ENCODE data around the gene IFNK. TPM values are rescaled to one million over a fixed set of nuclear protein-coding genes. Genes with fewer than 3 reads are reported as not detected.

Gene IFNK, protein sequence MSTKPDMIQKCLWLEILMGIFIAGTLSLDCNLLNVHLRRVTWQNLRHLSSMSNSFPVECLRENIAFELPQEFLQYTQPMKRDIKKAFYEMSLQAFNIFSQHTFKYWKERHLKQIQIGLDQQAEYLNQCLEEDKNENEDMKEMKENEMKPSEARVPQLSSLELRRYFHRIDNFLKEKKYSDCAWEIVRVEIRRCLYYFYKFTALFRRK
- not detected for polyA plus RNA-seq

DNA sequence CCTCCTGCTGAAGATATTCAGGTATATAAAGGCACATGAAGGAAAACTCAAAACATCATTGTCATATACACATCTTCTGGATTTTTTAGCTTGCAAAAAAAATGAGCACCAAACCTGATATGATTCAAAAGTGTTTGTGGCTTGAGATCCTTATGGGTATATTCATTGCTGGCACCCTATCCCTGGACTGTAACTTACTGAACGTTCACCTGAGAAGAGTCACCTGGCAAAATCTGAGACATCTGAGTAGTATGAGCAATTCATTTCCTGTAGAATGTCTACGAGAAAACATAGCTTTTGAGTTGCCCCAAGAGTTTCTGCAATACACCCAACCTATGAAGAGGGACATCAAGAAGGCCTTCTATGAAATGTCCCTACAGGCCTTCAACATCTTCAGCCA is at the start of gene IFNK:
Gene IFNK (plus strand): TSS at position 55 of the 400 bp plus-strand sequence. CDS start 47 bp downstream, at position 102.
- H3K36me3 Mint-ChIP-seq = no peaks in the 10 kb centered on the region
- H3K27me3 Mint-ChIP-seq = no peaks in the 10 kb centered on the region
- peak within 1 kb of the TSS in 2 of 4 donors; percentile 24 to 63 for H3K4me3 Mint-ChIP-seq
- peak within 1 kb of the TSS in 1 of 3 donors; percentile 14 for H3K27ac Mint-ChIP-seq
- no peaks in the 10 kb centered on the region for H3K9me3 Mint-ChIP-seq
- peaks cover 23 to 49% (median 28%) of the 10 kb centered on the region in 3 donors for H3K4me1 Mint-ChIP-seq

DNA sequence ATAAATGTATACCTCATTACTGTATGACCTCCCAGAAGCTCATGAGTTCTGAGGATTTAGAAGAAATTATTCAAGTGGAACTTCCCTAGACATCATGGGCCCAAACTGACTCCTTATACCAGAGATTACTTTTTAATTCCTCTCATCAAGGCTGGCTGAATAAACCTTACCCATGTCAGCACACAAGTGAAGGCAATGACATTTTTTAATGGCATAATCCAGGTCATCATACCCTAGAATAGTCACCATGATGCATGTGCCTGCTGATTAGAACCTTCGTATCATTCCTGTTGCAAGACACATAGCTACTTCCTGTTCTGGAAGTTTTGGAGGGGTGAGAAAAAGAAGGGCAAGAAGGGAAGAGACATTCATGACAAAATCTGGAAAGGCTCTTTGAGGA is 49.8 kb upstream of the IFNK start:
- Mint-ChIP-seq H3K27ac (no peak overlapping the region), H3K4me1 (peaks cover 14 to 41% (median 33%) of the 10 kb centered on the region in 3 donors), H3K4me3 (no peak overlapping the region), H3K36me3 (peaks cover 9% of the 10 kb centered on the region), H3K27me3 (no peaks in the 10 kb centered on the region), H3K9me3 (peaks cover 0 to 8% (median 2%) of the 10 kb centered on the region in 3 donors)

DNA sequence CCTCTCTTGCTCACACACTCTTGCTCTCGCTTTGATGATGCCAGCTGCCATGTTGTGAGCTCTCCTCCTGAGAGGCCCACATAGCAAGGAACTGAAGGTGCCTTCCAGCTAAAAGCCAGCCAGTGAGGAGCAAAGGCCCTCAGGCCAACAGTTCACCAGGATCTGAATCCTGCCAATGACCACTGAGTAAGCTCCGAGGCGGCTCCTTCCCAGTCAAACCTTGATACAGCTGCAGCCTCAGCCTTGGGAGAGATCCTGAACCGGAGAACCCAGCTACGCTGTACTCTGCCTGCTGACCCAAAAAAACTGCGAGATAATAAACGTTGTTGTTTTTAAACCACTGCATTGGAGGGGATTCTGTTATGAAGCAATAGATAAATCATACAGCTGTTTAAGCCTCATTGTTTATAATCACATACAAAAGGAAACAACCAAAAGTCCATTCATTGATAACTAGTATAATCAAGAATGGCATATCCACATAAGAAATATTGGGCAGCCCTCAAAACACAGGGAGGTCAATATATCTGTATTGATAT is 49.0 kb upstream of the IFNK start:
- Mint-ChIP-seq H3K9me3 (peaks cover 0 to 8% (median 2%) of the 10 kb centered on the region in 3 donors), H3K27me3 (no peaks in the 10 kb centered on the region), H3K4me3 (peak overlapping the region in 1 of 4 donors; percentile 29), H3K36me3 (peaks cover 9% of the 10 kb centered on the region), H3K27ac (no peak overlapping the region), H3K4me1 (peaks cover 17 to 43% (median 40%) of the 10 kb centered on the region in 3 donors)

DNA sequence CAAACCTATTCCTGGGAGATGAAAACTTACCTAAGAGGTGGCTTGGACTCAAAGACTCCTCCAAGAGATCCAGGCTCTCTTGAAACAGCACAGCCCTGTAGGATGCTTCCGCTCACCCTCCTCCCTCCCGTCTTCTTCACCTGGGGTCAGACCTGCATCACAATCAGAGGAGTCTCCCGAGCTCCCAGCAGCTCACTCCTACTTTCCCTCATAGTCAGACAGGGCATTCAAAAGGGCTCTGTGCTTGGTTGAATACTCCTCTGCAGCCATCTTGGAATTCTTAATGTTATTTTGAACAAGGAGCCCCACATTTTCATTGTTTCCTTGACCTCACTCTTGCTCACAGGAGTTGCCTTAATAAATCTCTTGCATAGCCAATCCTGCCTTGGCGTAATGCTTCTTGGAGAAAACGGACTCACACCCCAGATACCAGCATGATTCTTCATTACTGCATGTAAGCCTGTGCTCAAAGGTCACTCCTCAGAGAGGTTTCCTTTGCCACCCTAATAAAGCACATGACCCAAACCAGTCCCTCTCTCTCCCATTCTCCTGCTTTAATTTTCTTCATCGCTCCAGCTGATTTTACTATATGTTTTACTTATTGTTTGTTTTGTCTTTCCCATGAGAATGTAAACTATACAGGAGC is 47.1 kb upstream of the IFNK start:
- H3K9me3 Mint-ChIP-seq = peaks cover 0 to 8% (median 2%) of the 10 kb centered on the region in 3 donors
- H3K27ac Mint-ChIP-seq = no peak overlapping the region
- no peaks in the 10 kb centered on the region for H3K27me3 Mint-ChIP-seq
- H3K4me3 Mint-ChIP-seq = peak overlapping the region in 1 of 4 donors; percentile 70
- peaks cover 9% of the 10 kb centered on the region for H3K36me3 Mint-ChIP-seq
- peaks cover 25 to 48% (median 42%) of the 10 kb centered on the region in 3 donors for H3K4me1 Mint-ChIP-seq

DNA sequence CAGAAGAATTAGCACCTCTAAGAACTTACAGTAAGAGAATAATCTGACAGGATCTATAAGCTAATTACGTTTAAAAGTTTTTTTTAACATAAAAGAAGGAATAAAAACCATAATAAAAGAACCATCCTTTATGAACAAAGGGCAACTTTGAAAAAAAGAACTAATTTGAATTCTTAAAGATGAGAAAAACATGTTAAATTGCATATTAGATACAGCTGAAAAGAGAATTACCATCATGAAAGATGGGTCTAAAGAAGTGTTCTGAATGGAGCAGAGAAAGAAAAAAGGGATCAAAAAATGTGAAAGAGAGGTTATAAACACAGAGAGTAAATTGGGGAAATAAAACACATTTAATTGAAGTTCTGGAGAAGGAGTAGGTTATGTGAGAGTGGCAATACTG is 45.8 kb upstream of the IFNK start:
- H3K27ac Mint-ChIP-seq = peak overlapping the region in 1 of 3 donors; percentile 48

DNA sequence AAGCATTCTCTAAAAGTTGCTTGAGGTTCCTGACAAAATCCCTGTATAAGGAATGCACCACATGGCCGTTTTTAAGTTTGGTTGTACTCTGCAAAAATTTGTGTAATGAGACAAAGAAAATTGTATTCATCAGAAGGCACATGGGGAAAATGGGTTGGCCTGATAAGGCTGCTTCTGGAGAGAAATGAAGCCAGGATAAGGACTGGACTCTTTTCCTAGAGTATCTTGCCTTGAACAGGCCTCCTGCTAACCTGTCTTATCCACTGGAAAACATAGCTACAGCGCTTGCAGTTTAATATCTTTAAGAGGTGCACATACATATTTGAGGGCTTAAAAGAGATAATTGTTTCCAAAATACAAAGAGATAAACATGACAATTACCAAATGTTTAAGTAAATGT is 41.4 kb upstream of the IFNK start:
- H3K27me3 Mint-ChIP-seq = no peaks in the 10 kb centered on the region
- peak overlapping the region; percentile 48 to 68 (median 57) for H3K27ac Mint-ChIP-seq
- peaks cover 3% of the 10 kb centered on the region for H3K36me3 Mint-ChIP-seq
- H3K9me3 Mint-ChIP-seq = peaks cover 0 to 8% (median 2%) of the 10 kb centered on the region in 3 donors
- peaks cover 58 to 66% (median 65%) of the 10 kb centered on the region in 3 donors for H3K4me1 Mint-ChIP-seq
- peak overlapping the region in 1 of 4 donors; percentile 66 for H3K4me3 Mint-ChIP-seq

More for the DNA sequence above, 45.8 kb upstream of the IFNK start:
- Mint-ChIP-seq H3K27me3 (no peaks in the 10 kb centered on the region), H3K4me3 (peak overlapping the region in 3 of 4 donors; percentile 46 to 63 (median 55)), H3K36me3 (peaks cover 9% of the 10 kb centered on the region), H3K4me1 (peaks cover 30 to 51% (median 45%) of the 10 kb centered on the region in 3 donors), H3K9me3 (peaks cover 0 to 8% (median 2%) of the 10 kb centered on the region in 3 donors)

DNA sequence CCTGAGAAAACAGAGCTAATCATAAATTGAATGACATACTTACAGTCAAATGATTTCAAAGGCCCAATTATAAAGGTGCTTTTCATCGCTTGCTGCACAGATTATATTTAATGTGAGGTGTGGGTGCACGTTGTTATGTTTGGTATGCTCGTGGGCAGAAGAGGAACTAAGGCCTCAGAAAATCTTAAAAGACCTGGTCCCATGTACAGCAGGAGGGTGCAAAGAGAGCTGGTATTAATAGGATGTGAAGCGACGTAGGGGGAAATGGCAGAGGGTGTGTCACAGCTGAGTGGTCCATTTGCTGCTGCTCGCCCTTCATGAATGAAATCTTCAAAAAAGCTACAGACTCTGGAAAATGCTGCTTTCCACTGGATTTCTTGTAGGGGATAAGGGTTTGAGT is 40.5 kb upstream of the IFNK start:
- H3K27me3 Mint-ChIP-seq = no peaks in the 10 kb centered on the region
- H3K4me1 Mint-ChIP-seq = peaks cover 56 to 72% (median 71%) of the 10 kb centered on the region in 3 donors
- H3K4me3 Mint-ChIP-seq = peak overlapping the region; percentile 1 to 85 (median 62)
- no peaks in the 10 kb centered on the region for H3K36me3 Mint-ChIP-seq
- peaks cover 0 to 1% (median 0%) of the 10 kb centered on the region in 3 donors for H3K9me3 Mint-ChIP-seq
- H3K27ac Mint-ChIP-seq = peak overlapping the region; percentile 13 to 87 (median 37)

DNA sequence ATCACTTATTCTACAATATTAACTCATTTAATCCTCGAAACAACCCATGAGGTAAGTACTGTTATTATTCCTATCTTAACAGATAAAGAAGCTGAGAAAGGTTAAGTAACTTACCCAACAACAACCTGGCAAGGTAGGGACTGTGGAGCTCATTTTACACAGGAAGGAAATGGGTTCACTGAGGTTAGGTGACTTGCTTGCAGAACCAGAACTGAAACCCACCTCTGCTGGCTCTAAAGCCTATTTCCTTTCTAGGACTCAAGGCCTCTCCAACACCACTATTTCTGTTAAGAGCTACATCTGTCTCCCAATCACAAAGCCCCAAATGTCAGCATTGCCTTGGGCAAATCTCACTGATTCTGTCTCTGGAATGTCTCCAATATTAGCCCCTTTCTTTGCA is 38.9 kb upstream of the IFNK start:
- no peaks in the 10 kb centered on the region for H3K36me3 Mint-ChIP-seq
- H3K4me1 Mint-ChIP-seq = peaks cover 65 to 76% (median 74%) of the 10 kb centered on the region in 3 donors
- H3K9me3 Mint-ChIP-seq = no peaks in the 10 kb centered on the region
- peak overlapping the region; percentile 7 to 71 (median 43) for H3K4me3 Mint-ChIP-seq
- H3K27me3 Mint-ChIP-seq = no peaks in the 10 kb centered on the region
- peak overlapping the region; percentile 40 to 94 (median 52) for H3K27ac Mint-ChIP-seq

DNA sequence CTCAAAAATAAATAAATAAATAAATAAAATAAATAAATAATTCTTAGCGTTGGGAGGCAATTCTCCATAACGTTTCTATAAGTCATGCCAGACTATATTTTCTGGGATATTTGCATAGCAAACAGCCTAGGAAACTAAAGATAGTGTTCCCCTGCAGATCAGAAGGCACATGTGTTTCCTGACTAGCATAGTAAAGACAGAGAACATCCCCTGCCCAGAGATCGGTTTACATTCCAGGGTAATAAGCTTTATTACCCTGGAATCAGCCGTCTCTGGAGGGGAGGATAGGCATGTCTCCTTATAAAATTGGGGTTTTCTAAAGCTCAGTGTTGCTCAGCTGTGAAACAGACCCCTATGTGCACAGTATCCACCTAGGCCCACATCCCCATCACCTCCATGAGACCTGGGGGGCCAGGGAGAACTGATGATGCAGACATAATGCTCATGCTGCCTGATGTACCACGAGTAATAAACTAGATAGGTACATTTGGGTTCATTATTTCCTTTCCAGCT is 36.9 kb upstream of the IFNK start:
- peaks cover 1% of the 10 kb centered on the region for H3K27me3 Mint-ChIP-seq
- no peaks in the 10 kb centered on the region for H3K9me3 Mint-ChIP-seq
- H3K36me3 Mint-ChIP-seq = no peaks in the 10 kb centered on the region
- peak overlapping the region in 2 of 4 donors; percentile 7 to 68 for H3K4me3 Mint-ChIP-seq
- peaks cover 66 to 81% (median 74%) of the 10 kb centered on the region in 3 donors for H3K4me1 Mint-ChIP-seq
- no peak overlapping the region for H3K27ac Mint-ChIP-seq

DNA sequence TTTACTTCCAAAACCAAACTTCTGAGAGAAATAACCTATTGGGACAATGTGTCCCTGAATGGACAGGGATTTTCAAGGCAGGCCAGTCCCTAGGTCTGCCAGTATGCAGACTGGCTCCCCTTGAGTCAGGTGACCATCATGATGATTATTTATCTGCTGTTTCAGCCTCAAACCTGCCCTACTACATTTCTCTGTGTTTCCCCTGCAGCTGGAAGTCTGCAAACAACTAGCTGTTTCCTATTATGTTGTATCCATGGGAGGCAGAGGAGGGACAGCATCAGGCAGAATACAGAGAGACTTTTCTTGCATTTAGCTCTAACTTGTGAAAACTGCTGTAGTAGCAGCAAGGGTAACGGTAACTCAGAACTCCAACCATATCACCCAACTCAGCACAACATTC is 36.2 kb upstream of the IFNK start:
- no peak overlapping the region for H3K27ac Mint-ChIP-seq
- H3K4me1 Mint-ChIP-seq = peaks cover 68 to 79% (median 70%) of the 10 kb centered on the region in 3 donors
- peak overlapping the region in 1 of 4 donors; percentile 25 for H3K4me3 Mint-ChIP-seq
- H3K27me3 Mint-ChIP-seq = peaks cover 1% of the 10 kb centered on the region
- peaks cover 0 to under 1% (median 0%) of the 10 kb centered on the region in 3 donors for H3K9me3 Mint-ChIP-seq
- H3K36me3 Mint-ChIP-seq = no peaks in the 10 kb centered on the region

DNA sequence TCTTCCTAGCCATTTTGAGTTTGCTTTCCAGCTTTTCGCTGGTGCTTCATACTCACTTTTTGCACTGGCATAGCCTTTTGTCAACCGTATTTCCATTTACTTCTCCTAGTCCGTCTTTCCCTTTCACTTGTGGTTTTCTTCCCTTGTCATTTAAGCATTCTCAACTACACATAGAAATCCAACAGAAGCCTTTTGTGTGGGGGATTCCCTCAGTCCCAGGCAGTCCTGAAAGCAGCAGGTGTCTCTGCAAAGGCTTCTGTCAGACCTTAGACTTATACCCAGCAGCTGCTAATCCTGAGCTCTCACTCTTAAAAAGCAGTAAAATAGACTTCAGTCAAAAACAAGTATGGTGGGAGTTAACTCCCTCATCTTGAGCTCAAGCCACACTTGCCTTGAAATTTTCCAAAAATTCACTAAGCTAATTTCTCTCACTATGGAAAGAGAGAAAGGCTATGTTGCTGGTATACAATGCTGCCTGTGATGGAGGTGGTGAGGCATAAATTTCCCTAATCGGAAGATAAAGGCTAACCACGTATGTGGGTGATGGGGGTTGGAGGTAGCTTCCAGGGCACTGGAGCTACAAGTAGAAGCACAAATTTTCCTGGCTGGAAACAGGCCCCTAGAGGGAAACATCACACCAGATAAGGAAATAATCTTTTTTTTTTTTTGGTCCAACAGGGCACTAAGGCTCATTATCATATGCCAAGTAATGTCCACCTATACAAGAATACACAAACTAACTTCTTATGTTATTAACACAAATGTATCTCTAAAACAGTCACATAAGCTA is 34.8 kb upstream of the IFNK start:
- Mint-ChIP-seq H3K36me3 (no peaks in the 10 kb centered on the region), H3K9me3 (peaks cover 0 to 2% (median 0%) of the 10 kb centered on the region in 3 donors), H3K27ac (peak overlapping the region in 1 of 3 donors; percentile 4), H3K4me1 (peaks cover 58 to 70% (median 62%) of the 10 kb centered on the region in 3 donors), H3K4me3 (peak overlapping the region; percentile 16 to 80 (median 38)), H3K27me3 (peaks cover 1% of the 10 kb centered on the region)

DNA sequence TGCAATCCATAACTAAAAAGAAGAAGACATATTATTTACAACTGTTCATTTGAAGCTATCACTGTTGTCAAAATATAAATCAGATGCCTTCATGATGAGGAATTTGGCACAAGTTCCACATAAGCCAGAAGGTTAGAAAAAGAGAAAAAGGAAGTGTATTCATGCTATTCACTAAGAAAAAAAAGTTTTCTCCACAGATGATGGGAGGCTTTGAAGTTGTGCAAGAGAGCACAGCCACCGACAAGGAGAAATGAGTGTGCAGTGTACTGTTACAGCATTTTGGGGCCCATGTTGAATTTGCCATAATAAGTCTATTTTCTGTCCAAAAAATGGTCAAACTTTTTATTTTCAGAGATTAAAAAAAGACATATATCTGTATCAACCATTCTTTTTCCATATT is 32.9 kb upstream of the IFNK start:
- no peaks in the 10 kb centered on the region for H3K36me3 Mint-ChIP-seq
- H3K4me3 Mint-ChIP-seq = peak overlapping the region in 2 of 4 donors; percentile 35 to 74
- peak overlapping the region in 1 of 3 donors; percentile 63 for H3K27ac Mint-ChIP-seq
- peaks cover 0 to 2% (median 0%) of the 10 kb centered on the region in 3 donors for H3K9me3 Mint-ChIP-seq
- H3K4me1 Mint-ChIP-seq = peaks cover 47 to 54% (median 48%) of the 10 kb centered on the region in 3 donors
- peaks cover 1% of the 10 kb centered on the region for H3K27me3 Mint-ChIP-seq

DNA sequence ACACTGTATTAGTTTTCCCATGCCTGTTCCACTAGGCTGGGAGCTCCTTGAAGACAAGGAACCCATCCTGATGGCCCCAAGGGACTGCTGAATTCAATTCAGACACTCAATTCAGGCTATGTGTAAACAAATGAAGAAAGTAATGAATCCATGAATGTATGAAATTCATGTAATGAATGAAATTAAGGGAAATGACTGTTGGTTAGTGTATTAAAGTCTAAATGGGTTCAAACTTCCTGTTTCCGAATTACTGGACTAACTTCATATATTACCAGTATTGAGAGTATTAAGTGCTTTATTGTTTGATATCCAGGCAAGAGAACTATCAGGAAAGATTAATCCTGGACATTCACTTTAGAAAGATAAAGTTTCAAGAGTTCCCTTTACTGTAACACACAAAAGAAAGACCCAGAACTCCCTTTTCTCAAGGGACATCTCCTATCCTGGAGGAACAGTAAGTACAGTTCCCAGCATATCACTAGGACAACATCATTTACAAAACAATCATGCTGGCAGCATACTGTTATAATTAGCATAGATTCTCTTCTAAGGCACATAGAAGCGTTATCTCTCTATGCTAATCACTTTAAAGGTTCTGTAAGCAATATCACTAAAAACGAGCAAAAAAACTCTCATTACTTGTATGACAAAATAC is 28.5 kb upstream of the IFNK start:
- Mint-ChIP-seq H3K9me3 (peaks cover 0 to 2% (median 0%) of the 10 kb centered on the region in 3 donors), H3K27me3 (peaks cover 1% of the 10 kb centered on the region), H3K4me3 (no peak overlapping the region), H3K36me3 (no peaks in the 10 kb centered on the region), H3K4me1 (peaks cover 25 to 36% (median 31%) of the 10 kb centered on the region in 3 donors), H3K27ac (no peak overlapping the region)

DNA sequence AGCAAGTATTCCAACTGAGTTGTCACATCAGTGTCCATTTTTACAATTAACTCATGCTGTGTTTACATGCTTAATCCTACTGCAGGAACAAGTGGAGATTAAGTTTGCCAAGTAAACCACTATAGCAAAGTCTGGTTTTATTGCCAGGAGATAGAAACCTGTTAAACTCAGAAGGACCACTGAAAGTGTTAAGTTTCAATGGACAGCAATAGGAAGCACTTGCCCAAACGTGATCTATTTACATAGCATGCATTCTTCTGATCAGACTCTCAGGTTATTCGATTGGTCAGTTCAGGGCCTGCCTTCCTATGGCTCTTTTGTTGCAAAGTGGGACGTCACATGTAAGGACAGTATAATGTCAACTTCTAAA is 28.0 kb upstream of the IFNK start:
- peaks cover 0 to 4% (median 0%) of the 10 kb centered on the region in 3 donors for H3K9me3 Mint-ChIP-seq
- peaks cover 1% of the 10 kb centered on the region for H3K27me3 Mint-ChIP-seq
- H3K36me3 Mint-ChIP-seq = no peaks in the 10 kb centered on the region
- H3K27ac Mint-ChIP-seq = no peak overlapping the region
- H3K4me1 Mint-ChIP-seq = peaks cover 24 to 38% (median 28%) of the 10 kb centered on the region in 3 donors
- no peak overlapping the region for H3K4me3 Mint-ChIP-seq

Measured in IgD-negative memory B cell (primary cell).